Eye (tissue), 1 donor: ENCODE measurements around the gene FBN2.
A peak's percentile ranks its signal among the peaks of the same experiment; 100 is the strongest.

Experiments used
- DNase-seq: peaks from one replicate; pipeline ENCODE4 v3.0.0-alpha.2; 2015

Gene FBN2

GRCh38 chr5:128237546-128237945 is 300.5 kb downstream of the FBN2 start:
- DNase-seq = peak; percentile 50

DNA sequence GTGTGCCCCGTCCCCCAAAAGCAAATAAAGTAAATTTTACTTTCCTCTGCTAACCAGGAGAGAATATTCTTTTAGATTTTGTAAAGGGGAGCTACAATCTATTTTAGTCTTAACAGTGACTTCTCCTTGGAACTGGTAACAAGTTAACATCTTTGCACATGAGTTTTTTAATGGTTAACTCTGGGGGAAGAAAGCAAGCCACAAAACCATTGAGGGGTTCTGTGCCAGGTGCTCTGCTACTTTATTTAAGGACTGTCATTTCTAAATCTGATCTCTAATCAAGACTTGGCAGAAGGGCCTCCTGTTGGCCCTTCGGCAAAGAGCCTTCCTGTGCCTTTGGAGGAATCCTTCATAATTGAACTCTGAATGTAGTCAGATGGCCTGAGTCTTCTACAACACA is 301.0 kb downstream of the FBN2 start:
- no peak for DNase-seq

DNA sequence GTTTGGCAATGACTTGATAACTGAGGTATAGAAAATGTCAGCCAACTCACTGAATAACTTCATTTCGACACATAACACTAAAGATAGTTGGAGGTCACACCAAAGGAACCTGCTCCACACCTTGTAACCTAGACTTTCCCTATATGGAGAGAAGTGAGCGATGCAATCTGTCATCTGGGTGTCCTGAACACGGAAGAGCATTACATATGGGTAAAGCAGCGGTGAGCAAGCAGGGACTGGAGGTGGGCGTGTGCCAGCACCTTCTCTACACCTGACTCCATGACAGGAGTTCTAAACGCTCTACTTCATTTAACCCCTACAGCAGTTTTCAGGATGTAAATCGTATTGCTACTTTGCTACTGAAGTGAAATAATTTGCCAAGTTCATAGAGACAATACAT is 301.7 kb downstream of the FBN2 start:
- no peak for DNase-seq

DNA sequence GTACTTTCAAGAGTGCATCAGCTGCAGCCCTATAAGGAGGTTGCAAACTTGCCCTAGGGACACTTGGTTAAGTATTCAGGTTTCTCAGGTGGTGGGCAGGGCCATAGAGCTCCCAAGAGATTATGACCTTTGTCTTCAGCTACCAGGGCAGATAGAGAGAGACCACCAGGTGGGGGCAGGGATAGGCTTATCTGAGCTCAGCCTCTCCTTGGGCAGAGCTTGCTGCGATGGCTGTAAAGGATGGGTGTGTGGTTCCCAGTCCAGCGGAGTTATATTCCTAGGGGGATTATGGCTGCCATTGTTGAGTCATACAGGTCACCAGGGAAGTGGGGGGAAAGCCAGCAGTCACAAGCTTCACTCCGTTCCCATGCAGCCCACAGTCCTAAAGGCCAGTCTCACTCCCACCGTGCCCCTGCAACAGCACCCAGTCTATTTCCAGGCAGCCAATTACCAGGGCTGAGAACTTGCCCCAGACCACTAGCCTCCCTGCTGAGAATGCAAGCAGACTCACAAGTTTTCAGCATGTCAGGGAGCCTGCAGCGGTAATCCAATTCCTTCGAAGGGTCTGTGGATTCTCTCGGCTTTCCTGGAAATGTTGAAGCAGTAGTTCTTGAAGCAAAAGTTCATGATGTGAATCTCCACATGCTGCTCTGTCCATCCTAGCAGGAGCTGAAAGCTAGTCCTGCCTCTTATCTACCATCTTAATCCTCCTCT is 303.0 kb downstream of the FBN2 start:
- no peak for DNase-seq

DNA sequence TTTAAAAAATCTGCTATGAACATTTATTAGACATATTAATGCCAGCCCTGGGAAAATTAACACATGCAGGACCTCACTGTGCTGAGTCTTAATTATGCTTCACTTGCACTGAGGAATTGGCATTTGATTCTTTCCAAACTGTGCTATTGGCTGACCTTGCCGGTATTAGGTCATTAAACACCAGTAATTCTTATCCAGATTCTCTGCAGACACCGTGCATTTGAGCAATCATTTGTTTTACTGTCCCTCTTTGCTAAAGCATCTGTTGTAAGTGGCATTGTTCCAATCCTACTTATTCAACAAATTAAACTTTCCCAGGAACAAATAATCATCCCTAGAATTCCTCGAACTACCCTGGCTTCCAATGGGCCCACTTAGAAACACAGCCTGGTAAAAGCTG is 309.5 kb downstream of the FBN2 start:
- DNase-seq = peak; percentile 70

GRCh38 chr5:128228008-128228407 is 310.0 kb downstream of the FBN2 start:
- DNase-seq = peak; percentile 17

DNA sequence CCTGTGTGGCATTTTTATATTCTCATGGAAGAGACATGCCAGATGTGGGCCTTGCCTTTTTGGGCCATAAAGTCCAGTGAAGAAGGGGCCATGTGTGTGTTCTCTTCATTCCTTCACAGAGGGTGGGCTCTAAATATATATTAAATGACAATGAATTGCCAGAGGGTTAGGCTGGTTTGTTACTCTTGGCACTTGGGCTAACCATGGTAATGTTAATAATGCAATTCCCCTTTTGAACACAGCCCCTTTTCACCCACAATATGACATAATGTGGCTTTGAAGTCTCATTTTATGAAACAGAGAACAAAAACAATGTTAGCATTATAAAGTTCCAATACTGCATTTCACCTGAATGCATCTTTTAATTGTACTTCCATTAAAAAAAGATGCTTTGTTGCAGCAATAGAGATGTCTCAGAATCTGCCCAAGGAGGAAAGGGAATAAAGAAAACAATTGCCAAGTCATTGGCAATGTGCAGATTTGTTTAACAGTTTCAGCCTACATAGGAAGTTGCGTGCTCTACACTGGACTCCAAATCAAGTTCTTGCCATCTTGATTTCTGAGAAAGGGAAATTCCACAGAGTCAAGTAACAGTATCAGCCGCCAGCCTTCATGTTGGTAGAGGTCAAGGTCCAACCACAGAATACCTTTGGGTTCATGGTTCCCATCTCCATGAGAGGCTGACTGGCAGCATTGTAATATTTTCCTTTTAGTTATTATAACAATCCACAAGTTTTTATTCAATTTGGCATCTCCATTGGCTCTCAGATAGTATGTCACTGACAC is 312.6 kb downstream of the FBN2 start:
- DNase-seq = no peak

DNA sequence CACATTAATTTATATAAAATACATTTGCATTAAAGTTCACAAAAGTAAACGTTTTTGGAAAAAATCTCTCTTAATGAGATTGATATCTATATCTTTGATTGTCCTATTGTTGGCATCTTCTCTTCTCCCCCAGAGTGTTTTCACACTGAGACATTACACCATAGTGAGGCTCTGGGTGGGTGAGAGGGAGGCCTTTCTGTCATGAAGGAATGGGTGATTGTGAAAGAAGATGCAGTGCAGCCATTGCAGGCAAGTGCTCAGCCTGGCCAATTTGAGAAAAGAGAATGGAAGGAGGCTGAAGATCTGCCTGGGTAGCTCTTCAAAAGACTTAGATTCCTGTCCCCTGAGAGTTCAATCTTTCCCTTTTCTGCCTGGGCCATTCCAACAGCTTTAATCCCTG is 313.7 kb downstream of the FBN2 start:
- no peak for DNase-seq

DNA sequence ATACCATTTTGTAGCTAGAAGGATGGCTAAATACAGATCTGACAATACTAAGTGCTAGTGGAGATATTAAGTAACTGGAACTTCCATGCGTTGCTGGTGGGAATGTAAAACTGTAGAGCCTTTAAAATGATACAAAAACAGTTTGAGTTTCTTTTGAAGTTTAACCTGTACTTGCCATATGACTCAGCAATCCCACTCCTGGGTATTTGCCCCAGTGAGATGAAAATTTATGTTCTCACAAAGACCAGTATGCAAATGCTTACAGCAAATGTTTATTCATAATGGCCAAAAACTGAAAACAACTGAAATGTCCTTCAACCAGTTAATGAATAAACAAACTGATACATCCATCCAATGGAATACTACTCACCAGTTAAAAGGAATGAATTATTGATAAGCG is 317.2 kb downstream of the FBN2 start:
- no peak for DNase-seq

GRCh38 chr5:128216860-128217531 is 321.0 kb downstream of the FBN2 start:
- no peak for DNase-seq

- no peak for DNase-seq
Observed at GRCh38 chr5:128216285-128216684, 321.8 kb downstream of the FBN2 start.

DNA sequence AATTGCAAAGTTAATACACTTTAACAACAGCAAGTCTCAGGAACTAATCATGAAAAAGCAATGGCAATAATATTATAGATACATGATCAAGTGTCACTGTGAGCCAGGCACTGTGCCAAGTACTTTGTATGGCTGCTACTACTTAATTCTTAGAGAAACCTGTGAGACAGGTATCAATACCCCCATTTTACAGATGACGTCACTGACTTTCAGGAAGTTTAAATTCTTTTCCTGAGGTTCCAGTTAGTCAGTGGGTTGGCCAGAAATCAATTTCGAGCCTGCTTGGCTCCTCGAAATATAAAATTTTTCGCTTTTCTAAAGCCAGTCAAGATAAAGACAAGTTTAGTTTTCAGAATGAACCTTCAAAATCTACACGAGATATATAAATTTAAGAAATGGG is 324.2 kb downstream of the FBN2 start:
- DNase-seq = no peak

- peak; percentile 87 for DNase-seq
Observed at GRCh38 chr5:128213340-128213739, 324.7 kb downstream of the FBN2 start.

DNA sequence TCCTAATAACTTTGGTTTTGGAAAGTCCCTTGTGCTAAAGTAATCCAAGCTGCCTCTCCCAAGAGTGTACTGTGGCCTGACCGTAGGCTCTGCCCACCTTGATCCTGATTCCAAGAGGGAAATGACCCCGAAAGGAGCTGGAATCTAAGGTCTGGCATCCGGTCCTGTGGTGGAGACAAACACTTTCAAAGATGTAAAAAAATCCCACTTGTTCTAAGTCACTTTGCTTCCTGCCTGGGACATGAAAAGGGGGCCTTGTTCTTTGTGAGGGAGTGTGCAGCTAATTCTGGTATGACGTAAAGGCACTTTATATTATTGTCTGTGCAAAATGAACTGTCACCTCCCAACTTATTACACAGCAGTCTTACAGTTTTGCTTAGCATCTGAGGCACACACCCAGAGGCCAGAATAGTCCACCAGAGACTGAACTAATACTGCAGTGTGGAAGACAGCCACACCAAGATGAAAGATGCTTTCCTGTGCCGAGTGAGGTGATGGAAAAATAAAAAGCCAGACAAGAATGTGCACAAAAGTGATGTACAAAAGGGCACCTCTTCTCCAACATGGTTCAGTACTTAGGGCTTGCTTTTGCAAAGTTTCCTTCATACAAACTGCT is 325.7 kb downstream of the FBN2 start:
- no peak for DNase-seq

GRCh38 chr5:128208436-128208835 is 329.6 kb downstream of the FBN2 start:
- no peak for DNase-seq
